ENCODE measurements around the gene SCGB2B2. TPM values are rescaled to one million over a fixed set of nuclear protein-coding genes. Genes with fewer than 3 reads are reported as not detected.

Gene SCGB2B2
- total RNA-seq: 0.17 and 0.29 TPM in 2 replicates

GRCh38 chr19:34676697-34677385, at the start of gene SCGB2B2:
Gene SCGB2B2, minus strand, starts transcription at chr19:34677159. Its CDS starts 82,596 bp downstream, at chr19:34594563.

GRCh38 chr19:34677386-34678084, 576 bp upstream of the SCGB2B2 start, which contains the start of gene ZNF302:
Gene ZNF302, plus strand, starts transcription at chr19:34677678. Its CDS starts 1,127 bp downstream, at chr19:34678805.

Other genes with a start within 250 kb of the SCGB2B2 start
- 126 and 154 TPM in 2 replicates for gene UBA2, start 248.8 kb downstream of the SCGB2B2 start, total RNA-seq
- gene WTIP, start 195.4 kb downstream of the SCGB2B2 start, total RNA-seq: 13.2 and 65.0 TPM in 2 replicates
- 14.1 and 22.1 TPM in 2 replicates for gene ZNF302, start 519 bp upstream of the SCGB2B2 start, total RNA-seq
- gene ZNF181, start 57.1 kb upstream of the SCGB2B2 start, total RNA-seq: 16.4 and 19.2 TPM in 2 replicates
- gene ZNF599, start 96.1 kb upstream of the SCGB2B2 start, total RNA-seq: 8.8 and 9.5 TPM in 2 replicates
- 2.9 and 3.6 TPM in 2 replicates for gene ZNF30, start 249.7 kb upstream of the SCGB2B2 start, total RNA-seq